ENCODE measurements around the gene VSX1. TPM values are rescaled to one million over a fixed set of nuclear protein-coding genes. Genes with fewer than 3 reads are reported as not detected.

The VSX1 gene
- total RNA-seq, 1 experiment from 2014 or later, result not detected

GRCh38 chr20:25079171-25079570 lies 2.8 kb downstream of the VSX1 start:
- peaks cover 100% of the 10 kb centered on the region for H3K27me3 ChIP-seq (replicated peaks; ENCODE audit: insufficient read depth, low read depth, low read length, poor library complexity)
- H3K4me1 ChIP-seq (ENCODE audit: insufficient read depth, low read length, poor library complexity, severe bottlenecking), result no peaks in the 10 kb centered on the region
- H3K9me3 ChIP-seq (ENCODE audit: low read depth, low read length, poor library complexity, severe bottlenecking), result no peaks in the 10 kb centered on the region
- no peak for TF ChIP-seq EZH2 (IDR thresholded peaks at IDR 0.05; ENCODE audit: borderline replicate concordance, low read depth, low read length, poor library complexity, severe bottlenecking)
- TF ChIP-seq, protein P1, sequence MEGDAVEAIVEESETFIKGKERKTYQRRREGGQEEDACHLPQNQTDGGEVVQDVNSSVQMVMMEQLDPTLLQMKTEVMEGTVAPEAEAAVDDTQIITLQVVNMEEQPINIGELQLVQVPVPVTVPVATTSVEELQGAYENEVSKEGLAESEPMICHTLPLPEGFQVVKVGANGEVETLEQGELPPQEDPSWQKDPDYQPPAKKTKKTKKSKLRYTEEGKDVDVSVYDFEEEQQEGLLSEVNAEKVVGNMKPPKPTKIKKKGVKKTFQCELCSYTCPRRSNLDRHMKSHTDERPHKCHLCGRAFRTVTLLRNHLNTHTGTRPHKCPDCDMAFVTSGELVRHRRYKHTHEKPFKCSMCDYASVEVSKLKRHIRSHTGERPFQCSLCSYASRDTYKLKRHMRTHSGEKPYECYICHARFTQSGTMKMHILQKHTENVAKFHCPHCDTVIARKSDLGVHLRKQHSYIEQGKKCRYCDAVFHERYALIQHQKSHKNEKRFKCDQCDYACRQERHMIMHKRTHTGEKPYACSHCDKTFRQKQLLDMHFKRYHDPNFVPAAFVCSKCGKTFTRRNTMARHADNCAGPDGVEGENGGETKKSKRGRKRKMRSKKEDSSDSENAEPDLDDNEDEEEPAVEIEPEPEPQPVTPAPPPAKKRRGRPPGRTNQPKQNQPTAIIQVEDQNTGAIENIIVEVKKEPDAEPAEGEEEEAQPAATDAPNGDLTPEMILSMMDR (conservative IDR thresholded peaks at IDR 0.05; ENCODE audit: low read depth, low read length), result no peak
- no peaks in the 10 kb centered on the region for H3K36me3 ChIP-seq (ENCODE audit: insufficient read depth, low read length, poor library complexity, severe bottlenecking)
- BruUV-seq (replicated peaks), result no TSS peak
- no peak overlapping the region for H3K27ac ChIP-seq (ENCODE audit: low read depth, low read length, poor library complexity, severe bottlenecking)
- no peak overlapping the region for H3K4me3 ChIP-seq (ENCODE audit: low read depth, low read length, poor library complexity, severe bottlenecking)
- DNase-seq (ENCODE audit: low spot score), result no peak
- POLR2A ChIA-PET (ENCODE audit: low non-redundant PET), result no interaction called here
- CTCF ChIA-PET, result no interaction called here
- intact Hi-C loops (cut with micrococcal nuclease; ENCODE audit: unreplicated experiment), result loop anchor here (5.0 kb wide), 2 partner anchors 98 to 168 kb away; partner anchors contain the start of gene PYGB

DNA sequence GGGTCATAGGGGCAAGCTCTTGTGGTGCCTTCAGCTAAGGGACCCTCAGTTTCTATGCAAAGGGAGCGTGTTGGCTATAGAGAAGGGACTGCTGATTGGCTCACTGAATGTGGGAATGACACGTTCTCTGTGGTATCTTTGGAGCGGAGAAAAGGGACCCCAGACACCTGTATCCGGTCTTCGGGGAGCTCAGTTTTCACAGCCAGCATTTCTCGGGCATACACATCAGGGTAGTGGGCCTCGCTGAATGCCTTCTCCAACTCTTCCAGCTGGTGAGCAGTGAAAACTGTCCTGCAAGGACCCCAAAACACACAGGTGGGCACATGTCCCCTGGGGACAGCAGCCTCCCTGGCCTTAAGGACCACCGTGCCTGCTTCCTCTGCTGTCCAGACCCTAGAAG lies 3.3 kb downstream of the VSX1 start:
- CTCF ChIA-PET, result no interaction called here
- H3K27ac ChIP-seq (ENCODE audit: low read depth, low read length, poor library complexity, severe bottlenecking), result no peak overlapping the region
- intact Hi-C loops (cut with micrococcal nuclease; ENCODE audit: unreplicated experiment), result loop anchor here (5.0 kb wide), 2 partner anchors 99 to 169 kb away; partner anchors contain the start of gene PYGB
- TF ChIP-seq EZH2 (IDR thresholded peaks at IDR 0.05; ENCODE audit: borderline replicate concordance, low read depth, low read length, poor library complexity, severe bottlenecking), result no peak
- TF ChIP-seq, protein P1 (conservative IDR thresholded peaks at IDR 0.05; ENCODE audit: low read depth, low read length), result no peak
- BruUV-seq (replicated peaks), result no TSS peak
- no peaks in the 10 kb centered on the region for H3K9me3 ChIP-seq (ENCODE audit: low read depth, low read length, poor library complexity, severe bottlenecking)
- no peak for DNase-seq (ENCODE audit: low spot score)
- H3K36me3 ChIP-seq (ENCODE audit: insufficient read depth, low read length, poor library complexity, severe bottlenecking), result no peaks in the 10 kb centered on the region
- POLR2A ChIA-PET (ENCODE audit: low non-redundant PET), result no interaction called here
- H3K27me3 ChIP-seq (replicated peaks; ENCODE audit: insufficient read depth, low read depth, low read length, poor library complexity), result peaks cover 100% of the 10 kb centered on the region
- H3K4me1 ChIP-seq (ENCODE audit: insufficient read depth, low read length, poor library complexity, severe bottlenecking), result no peaks in the 10 kb centered on the region
- no peak overlapping the region for H3K4me3 ChIP-seq (ENCODE audit: low read depth, low read length, poor library complexity, severe bottlenecking)

- intact Hi-C loops (cut with micrococcal nuclease; ENCODE audit: unreplicated experiment), result loop anchor here (5.0 kb wide), 2 partner anchors 100 to 170 kb away; partner anchors contain the start of gene PYGB
- Histone ChIP-seq H3K27ac (ENCODE audit: low read depth, low read length, poor library complexity, severe bottlenecking) (no peak overlapping the region), H3K9me3 (ENCODE audit: low read depth, low read length, poor library complexity, severe bottlenecking) (no peaks in the 10 kb centered on the region), H3K4me1 (ENCODE audit: insufficient read depth, low read length, poor library complexity, severe bottlenecking) (no peaks in the 10 kb centered on the region), H3K36me3 (ENCODE audit: insufficient read depth, low read length, poor library complexity, severe bottlenecking) (no peaks in the 10 kb centered on the region), H3K4me3 (ENCODE audit: low read depth, low read length, poor library complexity, severe bottlenecking) (no peak overlapping the region), H3K27me3 (replicated peaks; ENCODE audit: insufficient read depth, low read depth, low read length, poor library complexity) (peaks cover 99% of the 10 kb centered on the region)
- ChIA-PET POLR2A (ENCODE audit: low non-redundant PET) (no interaction called here), CTCF (no interaction called here)
- BruUV-seq (replicated peaks), result no TSS peak
- no peak for DNase-seq (ENCODE audit: low spot score)
- TF ChIP-seq EZH2 (IDR thresholded peaks at IDR 0.05; ENCODE audit: borderline replicate concordance, low read depth, low read length, poor library complexity, severe bottlenecking), result peak; percentile 83
- TF ChIP-seq, protein P1 (conservative IDR thresholded peaks at IDR 0.05; ENCODE audit: low read depth, low read length), result no peak
These were observed 4.3 kb downstream of the VSX1 start for GRCh38 chr20:25077610-25078169.

Data from A673 (cell line).